ENCODE data around the gene NACAD.

Gene NACAD

GRCh38 chr7:45088821-45089340, at the start of gene NACAD:
Gene NACAD (minus strand): TSS chr7:45088969. CDS start chr7:45088894, 75 bp downstream.
- Histone ChIP-seq H3K36me3 (ENCODE audit: control insufficient read depth, insufficient read depth, low read length) (no peaks in the 10 kb centered on the region), H3K9me3 (ENCODE audit: control insufficient read depth, insufficient read depth, low read length) (no peaks in the 10 kb centered on the region), H3K4me1 (ENCODE audit: control insufficient read depth, insufficient read depth, low read length) (peaks cover 12% of the 10 kb centered on the region), H3K27ac (ENCODE audit: low read depth, low read length) (no peak within 1 kb of the TSS), H3K9ac (ENCODE audit: low read depth, low read length) (no peak within 1 kb of the TSS), H3K27me3 (ENCODE audit: control insufficient read depth, insufficient read depth, low read length) (peaks cover 7% of the 10 kb centered on the region; the same call in 1 of the 2 replicates), H3K4me3 (ENCODE audit: low read depth, low read length) (peak within 1 kb of the TSS; percentile 61)

GRCh38 chr7:45136106-45137060, 47.6 kb upstream of the NACAD start:
- Histone ChIP-seq H3K9me3 (ENCODE audit: control insufficient read depth, insufficient read depth, low read length) (no peaks in the 10 kb centered on the region), H3K27me3 (ENCODE audit: control insufficient read depth, insufficient read depth, low read length) (no peaks in the 10 kb centered on the region; the same call in 1 of the 2 replicates), H3K4me3 (ENCODE audit: low read depth, low read length) (no peak overlapping the region), H3K9ac (ENCODE audit: low read depth, low read length) (no peak overlapping the region), H3K27ac (ENCODE audit: low read depth, low read length) (no peak overlapping the region), H3K36me3 (ENCODE audit: control insufficient read depth, insufficient read depth, low read length) (no peaks in the 10 kb centered on the region), H3K4me1 (ENCODE audit: control insufficient read depth, insufficient read depth, low read length) (no peaks in the 10 kb centered on the region)

GRCh38 chr7:45133877-45134276, 45.1 kb upstream of the NACAD start:
- H3K27me3 ChIP-seq (ENCODE audit: control insufficient read depth, insufficient read depth, low read length): no peaks in the 10 kb centered on the region; the same call in 1 of the 2 replicates
- no peaks in the 10 kb centered on the region for H3K4me1 ChIP-seq (ENCODE audit: control insufficient read depth, insufficient read depth, low read length)
- H3K36me3 ChIP-seq (ENCODE audit: control insufficient read depth, insufficient read depth, low read length): no peaks in the 10 kb centered on the region
- H3K9ac ChIP-seq (ENCODE audit: low read depth, low read length): no peak overlapping the region
- H3K4me3 ChIP-seq (ENCODE audit: low read depth, low read length): no peak overlapping the region
- no peaks in the 10 kb centered on the region for H3K9me3 ChIP-seq (ENCODE audit: control insufficient read depth, insufficient read depth, low read length)
- H3K27ac ChIP-seq (ENCODE audit: low read depth, low read length): no peak overlapping the region

GRCh38 chr7:45133352-45133751, 44.6 kb upstream of the NACAD start:
- Histone ChIP-seq H3K4me1 (ENCODE audit: control insufficient read depth, insufficient read depth, low read length) (no peaks in the 10 kb centered on the region), H3K36me3 (ENCODE audit: control insufficient read depth, insufficient read depth, low read length) (no peaks in the 10 kb centered on the region), H3K27me3 (ENCODE audit: control insufficient read depth, insufficient read depth, low read length) (no peaks in the 10 kb centered on the region; the same call in 1 of the 2 replicates)

GRCh38 chr7:45132708-45133320, 44.0 kb upstream of the NACAD start:
- no peak overlapping the region for H3K4me3 ChIP-seq (ENCODE audit: low read depth, low read length)
- no peaks in the 10 kb centered on the region; the same call in 1 of the 2 replicates for H3K27me3 ChIP-seq (ENCODE audit: control insufficient read depth, insufficient read depth, low read length)
- no peak overlapping the region for H3K9ac ChIP-seq (ENCODE audit: low read depth, low read length)
- H3K4me1 ChIP-seq (ENCODE audit: control insufficient read depth, insufficient read depth, low read length): no peaks in the 10 kb centered on the region
- H3K9me3 ChIP-seq (ENCODE audit: control insufficient read depth, insufficient read depth, low read length): no peaks in the 10 kb centered on the region
- H3K36me3 ChIP-seq (ENCODE audit: control insufficient read depth, insufficient read depth, low read length): no peaks in the 10 kb centered on the region
- no peak overlapping the region for H3K27ac ChIP-seq (ENCODE audit: low read depth, low read length)

More at GRCh38 chr7:45133352-45133751, 44.6 kb upstream of the NACAD start:
- H3K9me3 ChIP-seq (ENCODE audit: control insufficient read depth, insufficient read depth, low read length): no peaks in the 10 kb centered on the region
- no peak overlapping the region for H3K9ac ChIP-seq (ENCODE audit: low read depth, low read length)
- H3K27ac ChIP-seq (ENCODE audit: low read depth, low read length): no peak overlapping the region
- H3K4me3 ChIP-seq (ENCODE audit: low read depth, low read length): no peak overlapping the region

- H3K27ac ChIP-seq (ENCODE audit: low read depth, low read length): no peak overlapping the region
- no peaks in the 10 kb centered on the region for H3K9me3 ChIP-seq (ENCODE audit: control insufficient read depth, insufficient read depth, low read length)
- H3K36me3 ChIP-seq (ENCODE audit: control insufficient read depth, insufficient read depth, low read length): no peaks in the 10 kb centered on the region
- no peaks in the 10 kb centered on the region for H3K4me1 ChIP-seq (ENCODE audit: control insufficient read depth, insufficient read depth, low read length)
- no peaks in the 10 kb centered on the region; the same call in 1 of the 2 replicates for H3K27me3 ChIP-seq (ENCODE audit: control insufficient read depth, insufficient read depth, low read length)
- H3K4me3 ChIP-seq (ENCODE audit: low read depth, low read length): no peak overlapping the region
- no peak overlapping the region for H3K9ac ChIP-seq (ENCODE audit: low read depth, low read length)
Observed at GRCh38 chr7:45131891-45132290, 43.1 kb upstream of the NACAD start.

GRCh38 chr7:45130910-45131309, 42.1 kb upstream of the NACAD start:
- no peak overlapping the region for H3K4me3 ChIP-seq (ENCODE audit: low read depth, low read length)
- no peak overlapping the region for H3K27ac ChIP-seq (ENCODE audit: low read depth, low read length)
- no peaks in the 10 kb centered on the region for H3K36me3 ChIP-seq (ENCODE audit: control insufficient read depth, insufficient read depth, low read length)
- H3K27me3 ChIP-seq (ENCODE audit: control insufficient read depth, insufficient read depth, low read length): no peaks in the 10 kb centered on the region; the same call in 1 of the 2 replicates
- H3K4me1 ChIP-seq (ENCODE audit: control insufficient read depth, insufficient read depth, low read length): no peaks in the 10 kb centered on the region
- H3K9ac ChIP-seq (ENCODE audit: low read depth, low read length): no peak overlapping the region
- H3K9me3 ChIP-seq (ENCODE audit: control insufficient read depth, insufficient read depth, low read length): no peaks in the 10 kb centered on the region

GRCh38 chr7:45129906-45130305, 41.1 kb upstream of the NACAD start:
- Histone ChIP-seq H3K27ac (ENCODE audit: low read depth, low read length) (no peak overlapping the region), H3K36me3 (ENCODE audit: control insufficient read depth, insufficient read depth, low read length) (no peaks in the 10 kb centered on the region), H3K9me3 (ENCODE audit: control insufficient read depth, insufficient read depth, low read length) (no peaks in the 10 kb centered on the region), H3K4me1 (ENCODE audit: control insufficient read depth, insufficient read depth, low read length) (no peaks in the 10 kb centered on the region), H3K9ac (ENCODE audit: low read depth, low read length) (no peak overlapping the region), H3K27me3 (ENCODE audit: control insufficient read depth, insufficient read depth, low read length) (no peaks in the 10 kb centered on the region), H3K4me3 (ENCODE audit: low read depth, low read length) (no peak overlapping the region)

GRCh38 chr7:45129181-45129800, 40.5 kb upstream of the NACAD start:
- Histone ChIP-seq H3K4me1 (ENCODE audit: control insufficient read depth, insufficient read depth, low read length) (peaks cover 2% of the 10 kb centered on the region; the same call in 1 of the 2 replicates), H3K27me3 (ENCODE audit: control insufficient read depth, insufficient read depth, low read length) (no peaks in the 10 kb centered on the region), H3K4me3 (ENCODE audit: low read depth, low read length) (no peak overlapping the region), H3K9ac (ENCODE audit: low read depth, low read length) (no peak overlapping the region), H3K9me3 (ENCODE audit: control insufficient read depth, insufficient read depth, low read length) (no peaks in the 10 kb centered on the region), H3K27ac (ENCODE audit: low read depth, low read length) (no peak overlapping the region), H3K36me3 (ENCODE audit: control insufficient read depth, insufficient read depth, low read length) (no peaks in the 10 kb centered on the region)

- Histone ChIP-seq H3K27me3 (ENCODE audit: control insufficient read depth, insufficient read depth, low read length) (no peaks in the 10 kb centered on the region), H3K27ac (ENCODE audit: low read depth, low read length) (no peak overlapping the region), H3K4me3 (ENCODE audit: low read depth, low read length) (no peak overlapping the region), H3K36me3 (ENCODE audit: control insufficient read depth, insufficient read depth, low read length) (no peaks in the 10 kb centered on the region), H3K4me1 (ENCODE audit: control insufficient read depth, insufficient read depth, low read length) (peaks cover 14% of the 10 kb centered on the region), H3K9me3 (ENCODE audit: control insufficient read depth, insufficient read depth, low read length) (no peaks in the 10 kb centered on the region), H3K9ac (ENCODE audit: low read depth, low read length) (no peak overlapping the region)
Observed at GRCh38 chr7:45126920-45127319, 38.2 kb upstream of the NACAD start.

Measured in HUES48 (cell line).